ENCODE data around the gene VWC2. TPM values are rescaled to one million over a fixed set of nuclear protein-coding genes. Genes with fewer than 3 reads are reported as not detected.

The VWC2 gene
- total RNA-seq, 1 donor from 2014 or later: 0.18 TPM

DNA sequence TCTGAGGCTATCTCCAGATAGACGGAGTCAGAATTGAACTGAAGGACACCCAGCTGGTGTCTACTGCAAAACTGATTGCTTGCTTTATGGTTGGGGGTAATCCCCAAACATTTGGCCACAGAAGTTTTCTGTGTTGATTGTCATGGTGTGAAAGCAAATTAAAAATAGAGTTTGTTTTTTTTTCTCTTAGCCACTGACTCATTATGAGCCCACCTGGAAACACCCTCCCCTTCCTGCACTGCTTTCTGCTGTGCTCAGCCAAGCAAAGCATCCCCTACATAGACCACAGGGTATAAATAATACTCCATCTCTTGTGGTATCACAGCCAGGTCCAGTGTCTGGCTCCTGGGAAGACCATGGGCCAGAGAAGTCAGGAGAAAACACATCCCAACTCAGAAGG, 6.5 kb upstream of the VWC2 start:
- DNase-seq (no peak), ATAC-seq (no peak)
- no peak overlapping the region for H3K4me3 ChIP-seq
- H3K4me1 ChIP-seq: no peaks in the 10 kb centered on the region
- intact Hi-C loops (cut with DNase I): no loop called here
- no peaks in the 10 kb centered on the region for H3K9me3 ChIP-seq
- no peaks in the 10 kb centered on the region for H3K36me3 ChIP-seq
- TF ChIP-seq, protein P1, sequence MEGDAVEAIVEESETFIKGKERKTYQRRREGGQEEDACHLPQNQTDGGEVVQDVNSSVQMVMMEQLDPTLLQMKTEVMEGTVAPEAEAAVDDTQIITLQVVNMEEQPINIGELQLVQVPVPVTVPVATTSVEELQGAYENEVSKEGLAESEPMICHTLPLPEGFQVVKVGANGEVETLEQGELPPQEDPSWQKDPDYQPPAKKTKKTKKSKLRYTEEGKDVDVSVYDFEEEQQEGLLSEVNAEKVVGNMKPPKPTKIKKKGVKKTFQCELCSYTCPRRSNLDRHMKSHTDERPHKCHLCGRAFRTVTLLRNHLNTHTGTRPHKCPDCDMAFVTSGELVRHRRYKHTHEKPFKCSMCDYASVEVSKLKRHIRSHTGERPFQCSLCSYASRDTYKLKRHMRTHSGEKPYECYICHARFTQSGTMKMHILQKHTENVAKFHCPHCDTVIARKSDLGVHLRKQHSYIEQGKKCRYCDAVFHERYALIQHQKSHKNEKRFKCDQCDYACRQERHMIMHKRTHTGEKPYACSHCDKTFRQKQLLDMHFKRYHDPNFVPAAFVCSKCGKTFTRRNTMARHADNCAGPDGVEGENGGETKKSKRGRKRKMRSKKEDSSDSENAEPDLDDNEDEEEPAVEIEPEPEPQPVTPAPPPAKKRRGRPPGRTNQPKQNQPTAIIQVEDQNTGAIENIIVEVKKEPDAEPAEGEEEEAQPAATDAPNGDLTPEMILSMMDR (IDR thresholded peaks at IDR 0.05): no peak
- no peak overlapping the region for H3K27ac ChIP-seq
- no peaks in the 10 kb centered on the region for H3K27me3 ChIP-seq (ENCODE audit: low read depth)

DNA sequence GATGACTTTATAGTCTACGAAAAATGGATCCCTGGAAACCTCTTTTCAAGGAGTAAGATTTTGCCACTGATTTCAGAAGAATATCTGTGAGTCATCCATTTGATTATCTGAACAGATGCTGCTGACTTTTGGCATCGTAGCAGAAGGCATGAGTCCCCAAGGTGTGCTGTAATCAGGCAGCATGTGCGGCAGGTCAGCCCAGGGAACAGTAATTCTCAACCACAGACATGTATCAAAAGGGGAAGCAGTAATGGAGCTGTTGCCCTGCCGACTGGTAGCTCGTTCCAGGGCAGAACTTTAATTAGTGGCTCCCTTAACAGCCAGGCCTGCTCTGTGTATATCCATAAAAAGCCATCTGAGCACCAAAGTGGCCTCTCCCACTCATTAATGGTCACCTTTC, 5.7 kb upstream of the VWC2 start:
- ATAC-seq: no peak
- peaks cover under 1% of the 10 kb centered on the region for H3K4me1 ChIP-seq
- H3K36me3 ChIP-seq: no peaks in the 10 kb centered on the region
- H3K27me3 ChIP-seq (ENCODE audit: low read depth): peaks cover 6% of the 10 kb centered on the region
- H3K4me3 ChIP-seq: no peak overlapping the region
- TF ChIP-seq, protein P1 (IDR thresholded peaks at IDR 0.05): no peak
- no peak overlapping the region for H3K27ac ChIP-seq
- intact Hi-C loops (cut with DNase I): no loop called here
- no peaks in the 10 kb centered on the region for H3K9me3 ChIP-seq
- no peak for DNase-seq

DNA sequence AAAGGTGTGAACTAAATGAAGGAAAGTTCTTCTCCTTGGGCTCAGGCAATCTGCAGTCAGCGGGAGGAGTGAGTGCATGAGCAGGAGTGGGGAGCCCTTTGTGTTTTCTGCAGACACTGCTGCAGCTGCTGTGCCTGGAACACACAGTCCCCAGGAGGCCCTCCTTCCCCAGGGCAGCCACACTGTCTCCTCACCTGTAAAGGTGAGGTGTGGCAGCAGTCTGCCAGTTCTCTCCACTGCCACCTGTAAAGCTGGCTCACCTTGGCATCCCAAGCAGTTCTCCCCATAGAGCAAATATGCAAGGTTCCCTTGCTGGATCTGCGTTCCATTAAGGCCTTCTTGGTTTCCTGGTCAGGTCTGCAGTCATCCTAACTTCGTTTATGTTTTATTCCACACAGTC, 5.2 kb upstream of the VWC2 start:
- no peak for ATAC-seq
- Histone ChIP-seq H3K9me3 (no peaks in the 10 kb centered on the region), H3K4me3 (no peak overlapping the region), H3K36me3 (no peaks in the 10 kb centered on the region), H3K27me3 (ENCODE audit: low read depth) (peaks cover 11% of the 10 kb centered on the region), H3K4me1 (peaks cover 6% of the 10 kb centered on the region), H3K27ac (no peak overlapping the region)
- intact Hi-C loops (cut with DNase I): no loop called here
- no peak for DNase-seq
- TF ChIP-seq, protein P1 (IDR thresholded peaks at IDR 0.05): no peak

DNA sequence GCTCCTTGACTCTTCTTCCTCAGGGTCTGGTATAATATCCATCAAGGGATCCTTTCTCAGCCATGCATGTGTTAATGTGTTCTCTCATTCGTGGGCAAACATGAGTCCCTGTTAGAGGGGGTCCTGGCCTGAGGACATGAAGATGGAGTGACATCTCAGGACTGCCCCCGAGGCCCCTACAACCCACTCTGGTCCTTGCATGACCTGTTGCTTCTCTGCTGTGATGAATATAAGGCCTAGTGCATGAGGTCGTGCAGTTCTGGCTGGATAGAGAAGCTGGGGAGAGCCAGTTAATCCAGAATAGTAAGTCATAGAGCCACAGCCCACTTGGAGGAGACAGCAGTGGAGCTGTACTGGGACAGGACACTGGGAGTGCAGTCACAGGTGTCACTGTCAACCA, 4.6 kb upstream of the VWC2 start:
- Histone ChIP-seq H3K4me3 (no peak overlapping the region), H3K27me3 (ENCODE audit: low read depth) (peaks cover 17% of the 10 kb centered on the region), H3K36me3 (no peaks in the 10 kb centered on the region), H3K4me1 (peaks cover 7% of the 10 kb centered on the region), H3K27ac (no peak overlapping the region), H3K9me3 (no peaks in the 10 kb centered on the region)
- no peak for ATAC-seq
- DNase-seq: no peak
- TF ChIP-seq, protein P1 (IDR thresholded peaks at IDR 0.05): no peak
- intact Hi-C loops (cut with DNase I): no loop called here

DNA sequence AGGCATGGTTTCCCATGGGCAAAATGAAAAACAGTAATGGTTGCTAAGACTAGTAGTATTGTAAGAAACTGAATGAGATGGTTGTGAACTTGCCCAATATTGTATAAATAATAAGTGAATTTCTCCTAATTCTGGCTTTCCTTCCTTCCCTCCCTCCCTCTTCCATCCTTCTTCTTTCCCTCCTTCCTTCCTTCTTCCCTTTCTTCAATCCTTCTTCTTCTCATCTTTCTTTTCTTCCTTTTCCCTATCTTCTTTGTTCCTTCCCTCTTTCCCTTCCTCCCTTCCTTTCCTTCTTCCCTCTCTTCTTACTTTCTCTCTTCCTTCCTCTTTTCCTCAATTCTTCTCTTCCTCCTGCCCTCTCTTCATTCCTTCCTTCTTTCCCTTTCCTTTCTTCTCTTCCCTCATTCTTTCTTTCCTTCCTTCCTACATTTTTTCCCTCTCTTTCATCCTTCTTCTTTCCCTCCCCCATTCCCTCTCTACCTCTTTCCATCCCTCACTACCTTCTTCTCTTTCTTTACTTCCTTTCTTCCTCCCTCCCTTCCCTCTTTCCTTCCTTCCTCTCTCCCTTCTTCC, 4.1 kb upstream of the VWC2 start:
- H3K36me3 ChIP-seq: no peaks in the 10 kb centered on the region
- peaks cover 12% of the 10 kb centered on the region for H3K4me1 ChIP-seq
- ATAC-seq: no peak
- intact Hi-C loops (cut with DNase I): no loop called here
- DNase-seq: no peak
- H3K4me3 ChIP-seq: no peak overlapping the region
- H3K27me3 ChIP-seq (ENCODE audit: low read depth): peaks cover 23% of the 10 kb centered on the region
- TF ChIP-seq, protein P1 (IDR thresholded peaks at IDR 0.05): no peak
- no peak overlapping the region for H3K27ac ChIP-seq
- H3K9me3 ChIP-seq: no peaks in the 10 kb centered on the region
